HUES64 (cell line): Measurements from ENCODE around the gene GNAS-AS1.

Experiments
- H3K27ac ChIP-seq: 2 replicates; pipeline ENCODE4 v1.7.0; 2013; ENCODE audit warnings: low read depth, low read length, inconsistent platforms
- H3K27me3 ChIP-seq: 2 replicates; pipeline ENCODE4 v1.6.1; 2013; ENCODE audit warnings: mild to moderate bottlenecking, low read length; ENCODE audit not compliant: insufficient read depth
- H3K36me3 ChIP-seq: 2 replicates; pipeline ENCODE4 v1.6.1; 2013; ENCODE audit warnings: mild to moderate bottlenecking, low read length; ENCODE audit not compliant: insufficient read depth
- H3K4me1 ChIP-seq: 2 replicates; pipeline ENCODE4 v1.6.1; 2013; ENCODE audit warnings: mild to moderate bottlenecking, low read length, moderate library complexity; ENCODE audit not compliant: insufficient read depth
- H3K4me3 ChIP-seq: 2 replicates; pipeline ENCODE4 v1.5.1; 2013; ENCODE audit warnings: mild to moderate bottlenecking, low read length, moderate library complexity
- H3K9ac ChIP-seq: 2 replicates; pipeline ENCODE4 v1.6.1; 2013; ENCODE audit warnings: mild to moderate bottlenecking, low read depth, low read length
- H3K9me3 ChIP-seq: 2 replicates; pipeline ENCODE4 v1.6.1; 2013; ENCODE audit warnings: low read depth, low read length; ENCODE audit not compliant: insufficient read depth
- WGBS: fragments of 150-250, 120-280 bp; methylation state at CpG from one replicate; pipeline ENCODE4 v1.1.7; 2013; ENCODE audit warnings: missing lambda C conversion rate; 5-methylcytosine and 5-hydroxymethylcytosine counted together

Gene GNAS-AS1

DNA sequence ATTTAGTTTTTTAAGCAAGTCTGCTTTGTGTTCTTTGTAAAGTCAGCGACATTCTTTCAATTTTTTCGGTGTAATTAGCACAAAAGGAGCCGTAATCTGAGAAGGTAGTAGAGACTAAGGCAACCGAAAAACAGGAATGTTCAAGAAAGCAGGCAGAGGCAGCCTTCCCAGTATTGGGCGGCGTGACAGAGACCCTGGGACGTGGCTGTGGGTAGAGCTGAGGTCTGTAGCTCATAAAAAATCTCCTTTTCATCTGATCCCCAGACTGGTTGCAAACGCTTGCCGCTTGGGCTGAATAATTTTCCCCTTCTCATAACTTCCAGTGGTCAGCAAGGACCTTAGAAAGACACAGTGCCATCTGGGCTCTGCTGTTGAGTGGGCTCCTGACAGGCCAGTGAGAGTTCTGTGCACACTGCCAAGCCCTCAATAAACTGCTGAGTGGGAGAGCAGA, 32.6 kb upstream of the GNAS-AS1 start:
- Histone ChIP-seq H3K9ac (peak overlapping the region; percentile 57), H3K36me3 (peaks cover 7% of the 10 kb centered on the region; the same call in 1 of the 2 replicates), H3K4me3 (peak overlapping the region; percentile 28), H3K27me3 (no peaks in the 10 kb centered on the region), H3K27ac (peak overlapping the region; percentile 74), H3K4me1 (peaks cover 26% of the 10 kb centered on the region), H3K9me3 (no peaks in the 10 kb centered on the region)
- 32% methylated on average over 9 of the region's 9 CpGs for WGBS

DNA sequence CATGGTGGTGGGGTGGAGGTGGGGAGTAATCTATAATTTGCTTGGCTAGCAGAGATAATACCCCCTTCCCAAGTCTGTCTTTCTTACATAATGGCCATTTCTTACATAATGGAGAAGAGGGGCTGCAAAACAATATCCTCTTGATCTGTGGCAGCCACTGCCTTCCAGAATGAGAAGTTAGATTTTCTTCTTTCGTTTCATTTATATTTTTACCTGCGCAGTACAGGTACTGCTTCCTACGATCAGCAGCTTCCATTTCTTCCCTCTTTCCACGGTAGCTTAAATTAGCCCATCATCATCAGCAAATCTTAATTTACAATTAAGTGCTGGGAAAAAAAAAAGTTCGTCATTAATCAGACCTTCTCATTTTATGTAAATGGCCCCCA, 32.0 kb upstream of the GNAS-AS1 start:
- WGBS = 90% methylated on average over 5 of the region's 5 CpGs
- Histone ChIP-seq H3K36me3 (peaks cover 7% of the 10 kb centered on the region; the same call in 1 of the 2 replicates), H3K27ac (peak overlapping the region; percentile 74), H3K9me3 (no peaks in the 10 kb centered on the region), H3K4me3 (peak overlapping the region; percentile 28; the same call in 1 of the 2 replicates), H3K9ac (peak overlapping the region; percentile 57), H3K27me3 (no peaks in the 10 kb centered on the region), H3K4me1 (peaks cover 30% of the 10 kb centered on the region)

DNA sequence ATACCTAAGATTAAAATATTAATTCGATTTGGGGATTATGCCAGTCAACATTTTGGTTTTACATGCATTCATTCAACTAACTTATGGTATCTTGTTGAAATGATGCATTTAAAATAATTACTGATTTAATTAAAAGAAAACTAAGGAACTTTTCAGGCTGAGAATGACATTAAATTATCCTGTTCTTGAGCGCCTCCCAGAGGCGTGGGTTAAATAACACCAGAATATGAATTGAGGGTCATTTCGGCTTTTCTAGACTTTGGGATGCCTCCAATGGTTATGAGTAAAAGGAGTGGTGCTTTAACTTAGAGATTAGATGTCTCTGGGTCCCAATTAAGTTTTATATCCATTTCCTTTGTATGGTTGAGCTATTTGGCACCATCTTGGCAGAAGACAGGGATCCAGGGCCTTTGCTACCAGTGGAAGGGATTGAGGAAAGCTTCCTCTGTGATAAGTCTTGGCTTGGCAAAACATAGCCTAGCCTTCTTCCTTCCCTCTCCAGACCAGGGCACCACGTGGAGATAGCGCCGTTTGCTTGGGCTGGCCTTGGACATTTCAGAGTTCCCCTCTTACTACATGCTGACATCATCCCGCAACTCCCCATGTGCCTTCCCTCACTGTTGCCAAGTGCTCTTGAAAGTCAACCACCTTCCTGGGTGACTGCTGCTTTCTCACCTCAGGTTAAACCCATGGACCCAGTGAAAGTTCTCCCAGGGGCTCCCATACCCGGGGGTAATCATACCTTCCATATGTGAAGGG, 30.5 kb upstream of the GNAS-AS1 start:
- Histone ChIP-seq H3K27ac (no peak overlapping the region), H3K27me3 (no peaks in the 10 kb centered on the region), H3K9me3 (no peaks in the 10 kb centered on the region), H3K36me3 (peaks cover 7% of the 10 kb centered on the region; the same call in 1 of the 2 replicates), H3K9ac (no peak overlapping the region), H3K4me1 (peaks cover 45% of the 10 kb centered on the region), H3K4me3 (no peak overlapping the region)
- WGBS = 90% methylated on average over 8 of the region's 9 CpGs

DNA sequence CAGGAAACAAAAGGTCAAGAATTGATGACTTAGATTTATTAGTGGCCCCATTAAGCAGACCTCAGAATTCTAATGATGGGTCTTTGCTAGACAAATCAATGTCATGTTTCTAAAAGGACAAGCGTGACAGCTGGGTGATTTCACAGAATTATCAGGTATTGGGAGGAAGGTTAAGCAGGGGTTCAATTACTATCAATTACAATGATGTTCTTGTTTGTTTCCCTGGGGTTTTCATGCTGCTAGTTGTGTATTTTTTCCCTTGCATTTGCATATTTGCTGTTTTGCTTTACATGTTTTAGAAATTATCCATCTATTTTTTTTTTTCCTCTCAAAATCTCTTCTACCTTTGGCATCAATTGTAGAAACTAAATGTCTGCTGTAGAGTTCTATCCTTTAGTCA, 29.7 kb upstream of the GNAS-AS1 start:
- H3K27ac ChIP-seq = no peak overlapping the region
- no peaks in the 10 kb centered on the region for H3K27me3 ChIP-seq
- H3K9me3 ChIP-seq = no peaks in the 10 kb centered on the region
- 94% methylated on average over 1 of the region's 1 CpG for WGBS
- H3K4me1 ChIP-seq = peaks cover 52% of the 10 kb centered on the region
- no peak overlapping the region for H3K4me3 ChIP-seq
- H3K36me3 ChIP-seq = peaks cover 7% of the 10 kb centered on the region; the same call in 1 of the 2 replicates
- no peak overlapping the region for H3K9ac ChIP-seq

DNA sequence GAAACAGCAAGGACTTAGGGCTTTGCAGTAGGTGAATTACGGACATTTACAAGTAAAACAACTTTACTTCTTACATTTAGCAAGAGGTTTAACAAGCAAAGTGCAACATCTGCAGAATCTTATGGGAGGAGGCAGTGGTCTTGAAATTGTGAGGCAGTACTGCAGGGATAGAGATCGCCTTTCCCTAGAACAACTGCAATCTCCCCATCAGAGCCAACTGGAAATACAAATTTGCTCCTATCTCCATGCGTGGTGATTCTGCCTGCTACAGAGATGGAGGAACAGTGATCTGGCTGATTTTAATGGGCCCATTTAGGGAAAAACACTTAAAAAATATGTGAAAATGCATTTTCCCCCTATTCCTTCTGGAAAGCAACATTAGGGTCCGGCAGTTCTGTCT, 27.7 kb upstream of the GNAS-AS1 start:
- 81% methylated on average over 3 of the region's 4 CpGs for WGBS
- no peaks in the 10 kb centered on the region for H3K36me3 ChIP-seq
- H3K27me3 ChIP-seq = no peaks in the 10 kb centered on the region
- peak overlapping the region; percentile 53; the same call in 1 of the 2 replicates for H3K27ac ChIP-seq
- no peak overlapping the region for H3K9ac ChIP-seq
- H3K4me1 ChIP-seq = peaks cover 53% of the 10 kb centered on the region
- no peaks in the 10 kb centered on the region for H3K9me3 ChIP-seq
- no peak overlapping the region for H3K4me3 ChIP-seq

DNA sequence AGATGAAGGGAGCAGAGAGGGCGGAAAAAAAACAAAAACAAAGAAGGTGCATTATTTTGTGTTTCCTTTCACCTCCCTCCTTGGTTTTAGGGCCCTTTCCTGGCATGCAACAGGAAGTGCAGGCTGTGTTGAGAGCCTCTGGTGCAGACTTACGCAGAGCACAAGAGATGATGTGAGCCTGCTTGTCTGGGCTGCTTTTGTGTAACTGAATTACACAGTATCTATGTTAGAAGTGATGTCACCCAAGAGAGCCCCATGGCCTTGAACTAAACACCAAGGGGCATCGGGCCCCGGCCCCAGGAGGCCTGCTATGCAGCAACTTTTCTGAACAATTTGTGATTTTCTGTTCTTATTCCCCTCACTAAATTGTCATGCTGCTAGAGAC, 27.3 kb upstream of the GNAS-AS1 start:
- Histone ChIP-seq H3K4me1 (peaks cover 49% of the 10 kb centered on the region), H3K4me3 (no peak overlapping the region), H3K27me3 (no peaks in the 10 kb centered on the region), H3K9ac (0 out of 2 replicates have a peak overlapping the region, but pooled peaks have one; percentile 17), H3K9me3 (no peaks in the 10 kb centered on the region), H3K36me3 (no peaks in the 10 kb centered on the region), H3K27ac (peak overlapping the region; percentile 53; the same call in 1 of the 2 replicates)
- WGBS = 57% methylated on average over 4 of the region's 4 CpGs

DNA sequence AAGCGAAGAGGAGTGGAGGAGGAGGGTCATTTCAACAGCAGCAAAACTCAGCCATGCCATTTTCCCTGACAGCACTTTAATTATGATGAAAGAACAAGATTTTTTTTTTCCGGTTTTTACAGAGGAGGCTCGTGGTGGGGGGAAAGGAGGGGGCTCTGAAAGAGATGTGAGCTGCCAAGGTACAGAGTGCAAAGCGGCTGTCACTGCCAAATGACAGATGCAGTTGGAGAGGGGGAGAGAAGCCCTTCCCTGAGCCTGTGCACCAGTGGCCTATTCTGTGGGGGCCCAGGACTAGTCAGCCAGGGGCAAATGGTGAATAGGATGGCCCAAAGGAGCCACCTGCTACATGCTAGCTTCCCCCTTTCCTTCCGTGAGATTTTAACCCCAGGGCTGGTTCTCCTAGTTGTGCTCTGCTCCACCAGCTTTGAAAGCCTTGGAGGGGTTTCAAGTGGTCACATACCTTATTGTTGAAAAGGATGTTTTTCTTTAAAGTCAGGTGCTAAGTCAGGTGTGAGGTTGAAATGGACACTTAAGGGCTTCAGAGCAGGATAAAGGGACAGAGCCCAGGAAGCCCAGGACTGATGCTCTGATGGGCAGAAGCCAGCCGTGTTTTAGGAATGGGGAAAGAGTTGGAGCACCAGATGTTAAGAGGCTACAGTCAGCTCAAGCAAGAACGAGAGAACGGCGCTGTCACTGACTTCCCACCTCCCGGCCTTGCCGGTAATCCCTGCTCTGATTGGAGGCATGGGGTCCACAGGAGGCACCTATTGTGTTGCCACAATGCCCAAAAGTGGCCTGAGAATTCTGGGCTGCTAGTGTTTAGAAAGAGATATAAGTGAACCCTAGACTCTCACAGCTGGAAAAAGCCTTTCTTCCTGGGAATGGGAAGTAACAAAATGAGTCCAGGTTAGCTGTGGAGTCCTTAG, 26.6 kb upstream of the GNAS-AS1 start:
- peaks cover 42% of the 10 kb centered on the region for H3K4me1 ChIP-seq
- 0 out of 2 replicates have a peak overlapping the region, but pooled peaks have one; percentile 17 for H3K9ac ChIP-seq
- no peaks in the 10 kb centered on the region for H3K36me3 ChIP-seq
- no peaks in the 10 kb centered on the region for H3K9me3 ChIP-seq
- WGBS = 35% methylated on average over 11 of the region's 11 CpGs
- H3K4me3 ChIP-seq = no peak overlapping the region
- no peaks in the 10 kb centered on the region for H3K27me3 ChIP-seq
- peak overlapping the region; percentile 53; the same call in 1 of the 2 replicates for H3K27ac ChIP-seq

DNA sequence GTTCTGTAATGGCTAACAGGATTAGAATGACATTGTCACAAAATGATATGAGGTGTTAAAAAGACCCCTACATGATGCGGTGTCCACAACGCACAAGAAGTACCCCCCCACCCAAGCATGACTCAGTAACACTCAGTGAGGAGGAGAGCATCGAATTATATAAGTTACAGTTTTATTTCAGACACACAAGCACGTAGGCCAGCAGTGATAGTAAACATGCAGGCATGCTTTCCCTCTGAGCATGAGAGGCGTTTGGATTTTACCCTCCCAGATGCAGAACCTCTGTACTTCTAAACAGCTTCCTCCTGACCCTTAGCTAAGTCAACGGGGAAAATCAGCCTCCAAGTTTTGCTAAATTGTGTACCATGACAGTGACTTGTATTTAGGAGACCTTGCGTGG, 25.7 kb upstream of the GNAS-AS1 start:
- no peaks in the 10 kb centered on the region for H3K36me3 ChIP-seq
- no peaks in the 10 kb centered on the region for H3K9me3 ChIP-seq
- no peak overlapping the region for H3K4me3 ChIP-seq
- WGBS = 75% methylated on average over 6 of the region's 7 CpGs
- peaks cover 40% of the 10 kb centered on the region for H3K4me1 ChIP-seq
- no peak overlapping the region for H3K27ac ChIP-seq
- H3K27me3 ChIP-seq = no peaks in the 10 kb centered on the region
- no peak overlapping the region for H3K9ac ChIP-seq

DNA sequence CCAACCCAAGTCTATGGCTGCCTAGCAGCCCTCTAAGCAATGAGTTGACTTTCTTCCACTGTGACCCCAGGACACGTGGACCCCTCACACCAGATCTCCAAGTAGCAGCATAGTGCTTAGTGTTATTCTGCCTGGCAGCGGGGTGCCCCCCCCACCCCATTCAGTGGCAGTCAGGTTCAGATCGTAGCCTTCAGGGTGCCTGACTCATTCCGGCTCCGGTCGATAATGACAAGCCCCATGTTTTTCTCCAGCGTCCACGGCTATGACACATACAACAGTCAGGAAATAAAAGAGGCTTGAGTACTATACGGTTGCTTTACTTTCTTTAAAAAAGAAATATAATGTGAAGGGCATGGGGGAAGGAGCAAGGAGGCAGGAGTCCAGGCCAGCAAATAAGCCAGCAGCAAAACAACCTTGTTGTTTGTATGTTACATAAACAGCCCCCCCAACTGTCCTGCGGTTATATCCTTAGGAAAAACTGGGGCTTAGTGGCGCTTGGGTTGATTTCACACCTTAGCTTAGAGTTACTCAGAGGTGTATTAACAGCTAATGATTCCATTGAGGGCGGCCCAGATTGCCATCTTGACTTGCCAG, 24.9 kb upstream of the GNAS-AS1 start:
- no peaks in the 10 kb centered on the region for H3K27me3 ChIP-seq
- H3K9ac ChIP-seq = no peak overlapping the region
- H3K27ac ChIP-seq = no peak overlapping the region
- WGBS = 83% methylated on average over 12 of the region's 12 CpGs
- no peaks in the 10 kb centered on the region for H3K36me3 ChIP-seq
- H3K4me3 ChIP-seq = no peak overlapping the region
- H3K4me1 ChIP-seq = peaks cover 40% of the 10 kb centered on the region
- H3K9me3 ChIP-seq = no peaks in the 10 kb centered on the region

DNA sequence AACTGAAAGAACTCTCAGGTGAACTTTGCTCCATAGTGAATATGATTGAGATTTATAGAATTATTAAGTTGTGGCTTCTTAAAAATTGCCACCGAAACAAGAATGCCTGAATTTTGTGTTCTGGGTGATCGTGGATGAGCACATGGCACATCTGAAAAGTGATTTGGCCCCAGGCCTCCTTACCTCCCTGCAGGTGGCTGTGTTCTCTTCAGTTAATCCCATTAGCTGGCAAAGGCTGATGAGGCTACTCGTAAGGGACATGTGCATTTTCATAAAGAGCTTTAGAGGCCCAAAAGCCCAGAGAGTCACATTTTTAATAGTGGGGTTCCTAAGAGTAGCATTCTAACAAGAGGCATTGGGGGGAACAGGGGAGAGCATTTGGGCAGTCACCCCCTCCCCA, 24.4 kb upstream of the GNAS-AS1 start:
- no peaks in the 10 kb centered on the region for H3K27me3 ChIP-seq
- WGBS = 71% methylated on average over 3 of the region's 3 CpGs
- H3K9me3 ChIP-seq = no peaks in the 10 kb centered on the region
- no peak overlapping the region for H3K27ac ChIP-seq
- H3K36me3 ChIP-seq = no peaks in the 10 kb centered on the region
- H3K4me3 ChIP-seq = no peak overlapping the region
- no peak overlapping the region for H3K9ac ChIP-seq
- H3K4me1 ChIP-seq = peaks cover 40% of the 10 kb centered on the region

DNA sequence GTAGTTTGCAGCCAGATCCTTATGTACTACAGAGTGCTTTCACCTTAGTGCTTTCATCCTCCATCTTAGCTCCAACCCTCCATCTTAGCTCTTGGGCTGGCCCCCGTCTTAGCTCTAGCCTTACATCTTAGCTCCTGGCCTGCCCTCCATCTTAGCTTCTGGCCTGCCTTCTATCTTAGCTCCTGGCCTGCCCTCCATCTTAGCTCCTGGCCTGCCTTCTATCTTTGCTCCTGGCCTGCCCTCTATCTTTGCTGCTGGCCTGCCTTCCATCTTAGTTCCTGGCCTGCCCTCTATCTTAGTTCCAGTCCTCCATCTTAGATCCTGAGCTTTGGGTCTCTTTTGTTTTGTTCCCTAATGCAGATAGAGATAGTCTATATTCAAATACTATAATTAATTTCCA, 23.8 kb upstream of the GNAS-AS1 start:
- peaks cover 40% of the 10 kb centered on the region for H3K4me1 ChIP-seq
- H3K36me3 ChIP-seq = no peaks in the 10 kb centered on the region
- H3K9ac ChIP-seq = no peak overlapping the region
- H3K27ac ChIP-seq = no peak overlapping the region
- no peak overlapping the region for H3K4me3 ChIP-seq
- no peaks in the 10 kb centered on the region for H3K9me3 ChIP-seq
- H3K27me3 ChIP-seq = no peaks in the 10 kb centered on the region
- WGBS = 95% methylated on average over 1 of the region's 1 CpG
